ENCODE measurements around the gene ALOX5.
"Not testable (repeated sequence)": the region's sequence is repeated elsewhere in the genome, so short reads cannot be mapped to it uniquely, and the experiment has no call there.

Gene ALOX5

GRCh38 chr10:45383682-45384330 is 9.8 kb downstream of the ALOX5 start:
- H3K27ac ChIP-seq (ENCODE audit: low read length), result no peak overlapping the region
- H2AFZ ChIP-seq (ENCODE audit: low read length), result no peak overlapping the region
- H3K4me2 ChIP-seq (ENCODE audit: low read depth, low read length), result no peak overlapping the region
- H4K20me1 ChIP-seq (ENCODE audit: insufficient read depth, low read length), result no peaks in the 10 kb centered on the region
- H3K79me2 ChIP-seq (ENCODE audit: low read length), result no peaks in the 10 kb centered on the region
- H3K4me1 ChIP-seq (ENCODE audit: low read length), result no peaks in the 10 kb centered on the region
- H3K4me3 ChIP-seq (ENCODE audit: low read length), result no peak overlapping the region
- H3K9me2 ChIP-seq (replicated peaks; ENCODE audit: insufficient read depth, low read length), result no peaks in the 10 kb centered on the region
- no peak for DNase-seq
- H3K9ac ChIP-seq (ENCODE audit: low read length), result no peak overlapping the region
- no peaks in the 10 kb centered on the region for H3K36me3 ChIP-seq (replicated peaks; ENCODE audit: insufficient read depth, low read length)
- TF ChIP-seq EZH2 (optimal IDR thresholded peaks at IDR 0.05; ENCODE audit: low read depth, low read length) (no peak), EZH2phosphoT487 (IDR thresholded peaks at IDR 0.05; ENCODE audit: low read length) (no peak), CTCF (IDR thresholded peaks at IDR 0.05; ENCODE audit: low read length) (no peak)
- no peaks in the 10 kb centered on the region for H3K27me3 ChIP-seq (replicated peaks; ENCODE audit: insufficient read depth, low read length)
- no peaks in the 10 kb centered on the region for H3F3A ChIP-seq (ENCODE audit: insufficient read depth, low read length)
- H3K9me3 ChIP-seq (replicated peaks; ENCODE audit: insufficient read depth, low read length), result no peaks in the 10 kb centered on the region

GRCh38 chr10:45386657-45387056 is 12.6 kb downstream of the ALOX5 start:
- H3F3A ChIP-seq (ENCODE audit: insufficient read depth, low read length), result no peaks in the 10 kb centered on the region
- H3K27me3 ChIP-seq (replicated peaks; ENCODE audit: insufficient read depth, low read length), result no peaks in the 10 kb centered on the region
- H3K4me3 ChIP-seq (ENCODE audit: low read length), result no peak overlapping the region
- no peaks in the 10 kb centered on the region for H3K9me2 ChIP-seq (replicated peaks; ENCODE audit: insufficient read depth, low read length)
- no peaks in the 10 kb centered on the region for H3K9me3 ChIP-seq (replicated peaks; ENCODE audit: insufficient read depth, low read length)
- H3K27ac ChIP-seq (ENCODE audit: low read length), result no peak overlapping the region
- no peaks in the 10 kb centered on the region for H4K20me1 ChIP-seq (ENCODE audit: insufficient read depth, low read length)
- no peak overlapping the region for H2AFZ ChIP-seq (ENCODE audit: low read length)
- H3K4me2 ChIP-seq (ENCODE audit: low read depth, low read length), result no peak overlapping the region
- H3K36me3 ChIP-seq (replicated peaks; ENCODE audit: insufficient read depth, low read length), result no peaks in the 10 kb centered on the region
- TF ChIP-seq EZH2 (optimal IDR thresholded peaks at IDR 0.05; ENCODE audit: low read depth, low read length) (no peak), CTCF (IDR thresholded peaks at IDR 0.05; ENCODE audit: low read length) (no peak), EZH2phosphoT487 (IDR thresholded peaks at IDR 0.05; ENCODE audit: low read length) (no peak)
- no peaks in the 10 kb centered on the region for H3K79me2 ChIP-seq (ENCODE audit: low read length)
- DNase-seq, result no peak
- H3K9ac ChIP-seq (ENCODE audit: low read length), result no peak overlapping the region
- H3K4me1 ChIP-seq (ENCODE audit: low read length), result no peaks in the 10 kb centered on the region

GRCh38 chr10:45387096-45387893 is 13.3 kb downstream of the ALOX5 start:
- Histone ChIP-seq H3K79me2 (ENCODE audit: low read length) (no peaks in the 10 kb centered on the region), H2AFZ (ENCODE audit: low read length) (no peak overlapping the region), H3K27me3 (replicated peaks; ENCODE audit: insufficient read depth, low read length) (no peaks in the 10 kb centered on the region), H3K9me3 (replicated peaks; ENCODE audit: insufficient read depth, low read length) (no peaks in the 10 kb centered on the region), H3F3A (ENCODE audit: insufficient read depth, low read length) (no peaks in the 10 kb centered on the region), H3K36me3 (replicated peaks; ENCODE audit: insufficient read depth, low read length) (no peaks in the 10 kb centered on the region), H3K4me1 (ENCODE audit: low read length) (no peaks in the 10 kb centered on the region), H3K27ac (ENCODE audit: low read length) (no peak overlapping the region), H3K9ac (ENCODE audit: low read length) (no peak overlapping the region), H4K20me1 (ENCODE audit: insufficient read depth, low read length) (no peaks in the 10 kb centered on the region), H3K4me2 (ENCODE audit: low read depth, low read length) (no peak overlapping the region), H3K9me2 (replicated peaks; ENCODE audit: insufficient read depth, low read length) (no peaks in the 10 kb centered on the region), H3K4me3 (ENCODE audit: low read length) (no peak overlapping the region)
- TF ChIP-seq EZH2phosphoT487 (IDR thresholded peaks at IDR 0.05; ENCODE audit: low read length) (no peak), EZH2 (optimal IDR thresholded peaks at IDR 0.05; ENCODE audit: low read depth, low read length) (no peak)
- no peak for DNase-seq

GRCh38 chr10:45389671-45390070 is 15.7 kb downstream of the ALOX5 start:
- H3K27ac ChIP-seq (ENCODE audit: low read length); DNase-seq; H3K9ac ChIP-seq (ENCODE audit: low read length); H4K20me1 ChIP-seq (ENCODE audit: insufficient read depth, low read length); H3K4me1 ChIP-seq (ENCODE audit: low read length); H3K79me2 ChIP-seq (ENCODE audit: low read length); H3K36me3 ChIP-seq (replicated peaks; ENCODE audit: insufficient read depth, low read length); H2AFZ ChIP-seq (ENCODE audit: low read length); H3K27me3 ChIP-seq (replicated peaks; ENCODE audit: insufficient read depth, low read length); H3F3A ChIP-seq (ENCODE audit: insufficient read depth, low read length); H3K4me3 ChIP-seq (ENCODE audit: low read length); H3K9me2 ChIP-seq (replicated peaks; ENCODE audit: insufficient read depth, low read length); H3K9me3 ChIP-seq (replicated peaks; ENCODE audit: insufficient read depth, low read length); H3K4me2 ChIP-seq (ENCODE audit: low read depth, low read length): not testable (repeated sequence)

GRCh38 chr10:45391636-45392035 is 17.6 kb downstream of the ALOX5 start:
- not testable (repeated sequence) for H3K36me3 ChIP-seq (replicated peaks; ENCODE audit: insufficient read depth, low read length); H3K9me2 ChIP-seq (replicated peaks; ENCODE audit: insufficient read depth, low read length); H3K9ac ChIP-seq (ENCODE audit: low read length)

More at GRCh38 chr10:45391636-45392035, 17.6 kb downstream of the ALOX5 start:
- not testable (repeated sequence) for H3F3A ChIP-seq (ENCODE audit: insufficient read depth, low read length); H4K20me1 ChIP-seq (ENCODE audit: insufficient read depth, low read length); H3K4me2 ChIP-seq (ENCODE audit: low read depth, low read length); H3K4me1 ChIP-seq (ENCODE audit: low read length); H3K9me3 ChIP-seq (replicated peaks; ENCODE audit: insufficient read depth, low read length); DNase-seq; H3K4me3 ChIP-seq (ENCODE audit: low read length); H2AFZ ChIP-seq (ENCODE audit: low read length); H3K27ac ChIP-seq (ENCODE audit: low read length); H3K79me2 ChIP-seq (ENCODE audit: low read length); H3K27me3 ChIP-seq (replicated peaks; ENCODE audit: insufficient read depth, low read length)
